ENCODE results near the gene RPS6KB2.

DNA sequence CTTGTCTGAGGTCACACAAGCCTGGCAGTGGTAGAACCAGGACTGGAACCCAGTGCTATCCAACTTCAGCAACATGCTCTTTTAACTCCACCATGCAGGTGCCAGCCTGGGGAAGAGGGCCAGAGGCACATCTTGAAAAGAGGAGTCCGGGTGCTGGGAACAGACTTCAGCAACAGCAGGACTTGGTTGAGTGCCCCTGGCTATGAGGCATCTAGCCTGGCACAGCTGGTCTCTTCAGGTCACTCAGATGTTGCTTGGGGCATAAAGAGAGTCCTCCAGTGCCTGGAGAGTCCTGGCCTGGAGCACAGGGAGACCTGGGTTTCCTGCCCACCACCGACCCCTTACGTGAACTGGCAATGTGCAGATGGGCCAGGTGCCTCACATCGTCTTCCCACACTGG lies 49.8 kb upstream of the RPS6KB2 start:
- TF ChIP-seq, protein P1, sequence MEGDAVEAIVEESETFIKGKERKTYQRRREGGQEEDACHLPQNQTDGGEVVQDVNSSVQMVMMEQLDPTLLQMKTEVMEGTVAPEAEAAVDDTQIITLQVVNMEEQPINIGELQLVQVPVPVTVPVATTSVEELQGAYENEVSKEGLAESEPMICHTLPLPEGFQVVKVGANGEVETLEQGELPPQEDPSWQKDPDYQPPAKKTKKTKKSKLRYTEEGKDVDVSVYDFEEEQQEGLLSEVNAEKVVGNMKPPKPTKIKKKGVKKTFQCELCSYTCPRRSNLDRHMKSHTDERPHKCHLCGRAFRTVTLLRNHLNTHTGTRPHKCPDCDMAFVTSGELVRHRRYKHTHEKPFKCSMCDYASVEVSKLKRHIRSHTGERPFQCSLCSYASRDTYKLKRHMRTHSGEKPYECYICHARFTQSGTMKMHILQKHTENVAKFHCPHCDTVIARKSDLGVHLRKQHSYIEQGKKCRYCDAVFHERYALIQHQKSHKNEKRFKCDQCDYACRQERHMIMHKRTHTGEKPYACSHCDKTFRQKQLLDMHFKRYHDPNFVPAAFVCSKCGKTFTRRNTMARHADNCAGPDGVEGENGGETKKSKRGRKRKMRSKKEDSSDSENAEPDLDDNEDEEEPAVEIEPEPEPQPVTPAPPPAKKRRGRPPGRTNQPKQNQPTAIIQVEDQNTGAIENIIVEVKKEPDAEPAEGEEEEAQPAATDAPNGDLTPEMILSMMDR (IDR thresholded peaks at IDR 0.05 in 8 of 11, conservative IDR thresholded peaks at IDR 0.05 in 3 of 11), result no peak
- no peak for TF ChIP-seq POLR2A (IDR thresholded peaks at IDR 0.05)

All from spleen (tissue), 7 donors.